ENCODE measurements around the gene NOL3. TPM values are rescaled to one million over a fixed set of nuclear protein-coding genes. Genes with fewer than 3 reads are reported as not detected.

The NOL3 gene
- total and polyA plus RNA-seq, 9 of the 15 experiments (the other 6 are each of a cell fraction or from before 2014, with no cell fraction given) = 0.45 to 14.0 (median 5.4) TPM

DNA sequence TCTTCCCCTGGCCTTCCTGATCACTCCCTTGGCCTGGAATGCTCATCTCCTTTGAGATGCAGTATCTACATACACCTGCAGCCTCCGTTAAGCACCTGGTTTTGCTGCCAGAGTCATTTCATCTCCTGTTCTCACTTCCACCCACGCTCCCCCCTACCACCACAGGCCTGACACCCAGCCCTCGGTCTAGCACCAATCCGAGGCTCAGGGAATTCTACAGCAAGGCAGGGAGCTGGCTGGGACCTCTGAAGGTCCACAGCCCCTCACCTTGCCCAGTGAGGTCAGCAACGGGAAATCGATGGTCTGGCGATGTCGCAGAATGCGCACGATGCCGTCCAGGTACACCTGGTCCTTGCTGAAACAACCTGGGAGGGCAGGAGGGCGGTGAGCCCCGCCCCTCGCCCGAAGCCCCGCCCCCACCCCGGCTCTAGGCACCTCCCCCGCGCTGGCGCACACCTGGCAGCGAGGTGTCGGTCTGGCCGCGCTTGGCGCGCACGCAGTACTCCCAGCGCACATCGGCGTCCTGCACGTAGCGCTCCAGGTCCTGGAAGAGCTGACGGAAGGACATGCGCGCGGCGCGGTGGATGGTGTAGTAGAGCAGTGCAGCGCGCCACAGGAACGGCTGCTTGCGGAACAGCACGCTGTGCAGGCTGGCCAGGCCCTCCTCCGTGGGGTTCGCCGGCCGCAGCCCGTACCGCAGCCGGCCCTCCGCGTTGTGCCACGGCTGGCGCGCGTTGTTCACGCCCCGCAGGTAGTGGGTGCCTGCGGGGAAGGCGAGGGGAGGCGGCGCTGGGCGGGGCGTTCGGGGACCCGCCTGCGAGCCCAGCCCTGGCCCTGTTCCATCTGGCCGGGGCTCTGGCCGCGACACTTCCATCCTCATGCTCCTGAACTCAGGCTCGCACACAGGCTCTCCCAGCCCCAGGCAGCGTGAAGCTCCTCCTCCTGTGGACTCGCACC, 7.7 kb downstream of the NOL3 start (continued):
- TF ChIP-seq, protein P1, sequence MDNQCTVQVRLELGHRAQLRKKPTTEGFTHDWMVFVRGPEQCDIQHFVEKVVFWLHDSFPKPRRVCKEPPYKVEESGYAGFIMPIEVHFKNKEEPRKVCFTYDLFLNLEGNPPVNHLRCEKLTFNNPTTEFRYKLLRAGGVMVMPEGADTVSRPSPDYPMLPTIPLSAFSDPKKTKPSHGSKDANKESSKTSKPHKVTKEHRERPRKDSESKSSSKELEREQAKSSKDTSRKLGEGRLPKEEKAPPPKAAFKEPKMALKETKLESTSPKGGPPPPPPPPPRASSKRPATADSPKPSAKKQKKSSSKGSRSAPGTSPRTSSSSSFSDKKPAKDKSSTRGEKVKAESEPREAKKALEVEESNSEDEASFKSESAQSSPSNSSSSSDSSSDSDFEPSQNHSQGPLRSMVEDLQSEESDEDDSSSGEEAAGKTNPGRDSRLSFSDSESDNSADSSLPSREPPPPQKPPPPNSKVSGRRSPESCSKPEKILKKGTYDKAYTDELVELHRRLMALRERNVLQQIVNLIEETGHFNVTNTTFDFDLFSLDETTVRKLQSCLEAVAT (IDR thresholded peaks at IDR 0.05) = no peak
- TF ChIP-seq, protein P2, sequence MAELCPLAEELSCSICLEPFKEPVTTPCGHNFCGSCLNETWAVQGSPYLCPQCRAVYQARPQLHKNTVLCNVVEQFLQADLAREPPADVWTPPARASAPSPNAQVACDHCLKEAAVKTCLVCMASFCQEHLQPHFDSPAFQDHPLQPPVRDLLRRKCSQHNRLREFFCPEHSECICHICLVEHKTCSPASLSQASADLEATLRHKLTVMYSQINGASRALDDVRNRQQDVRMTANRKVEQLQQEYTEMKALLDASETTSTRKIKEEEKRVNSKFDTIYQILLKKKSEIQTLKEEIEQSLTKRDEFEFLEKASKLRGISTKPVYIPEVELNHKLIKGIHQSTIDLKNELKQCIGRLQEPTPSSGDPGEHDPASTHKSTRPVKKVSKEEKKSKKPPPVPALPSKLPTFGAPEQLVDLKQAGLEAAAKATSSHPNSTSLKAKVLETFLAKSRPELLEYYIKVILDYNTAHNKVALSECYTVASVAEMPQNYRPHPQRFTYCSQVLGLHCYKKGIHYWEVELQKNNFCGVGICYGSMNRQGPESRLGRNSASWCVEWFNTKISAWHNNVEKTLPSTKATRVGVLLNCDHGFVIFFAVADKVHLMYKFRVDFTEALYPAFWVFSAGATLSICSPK (IDR thresholded peaks at IDR 0.05; ENCODE audit: borderline replicate concordance) = no peak
- no peak for TF ChIP-seq SMARCE1 (IDR thresholded peaks at IDR 0.05)
- TF ChIP-seq, protein P3, sequence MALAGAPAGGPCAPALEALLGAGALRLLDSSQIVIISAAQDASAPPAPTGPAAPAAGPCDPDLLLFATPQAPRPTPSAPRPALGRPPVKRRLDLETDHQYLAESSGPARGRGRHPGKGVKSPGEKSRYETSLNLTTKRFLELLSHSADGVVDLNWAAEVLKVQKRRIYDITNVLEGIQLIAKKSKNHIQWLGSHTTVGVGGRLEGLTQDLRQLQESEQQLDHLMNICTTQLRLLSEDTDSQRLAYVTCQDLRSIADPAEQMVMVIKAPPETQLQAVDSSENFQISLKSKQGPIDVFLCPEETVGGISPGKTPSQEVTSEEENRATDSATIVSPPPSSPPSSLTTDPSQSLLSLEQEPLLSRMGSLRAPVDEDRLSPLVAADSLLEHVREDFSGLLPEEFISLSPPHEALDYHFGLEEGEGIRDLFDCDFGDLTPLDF (CRISPR knock-in tag; IDR thresholded peaks at IDR 0.05) = no peak
- no peak for TF ChIP-seq STAT5A (IDR thresholded peaks at IDR 0.05; ENCODE audit: borderline replicate concordance, low read length)
- TF ChIP-seq NFYB (IDR thresholded peaks at IDR 0.05; ENCODE audit: extremely low read depth, insufficient read length) = no peak
- peak; percentile 16; the same call in 1 of the 2 replicates for TF ChIP-seq HNRNPL (IDR thresholded peaks at IDR 0.05; ENCODE audit: low read depth, low read length)
- TF ChIP-seq, protein P4, sequence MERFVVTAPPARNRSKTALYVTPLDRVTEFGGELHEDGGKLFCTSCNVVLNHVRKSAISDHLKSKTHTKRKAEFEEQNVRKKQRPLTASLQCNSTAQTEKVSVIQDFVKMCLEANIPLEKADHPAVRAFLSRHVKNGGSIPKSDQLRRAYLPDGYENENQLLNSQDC (CRISPR knock-in tag; IDR thresholded peaks at IDR 0.05) = no peak
- TF ChIP-seq, protein P5, sequence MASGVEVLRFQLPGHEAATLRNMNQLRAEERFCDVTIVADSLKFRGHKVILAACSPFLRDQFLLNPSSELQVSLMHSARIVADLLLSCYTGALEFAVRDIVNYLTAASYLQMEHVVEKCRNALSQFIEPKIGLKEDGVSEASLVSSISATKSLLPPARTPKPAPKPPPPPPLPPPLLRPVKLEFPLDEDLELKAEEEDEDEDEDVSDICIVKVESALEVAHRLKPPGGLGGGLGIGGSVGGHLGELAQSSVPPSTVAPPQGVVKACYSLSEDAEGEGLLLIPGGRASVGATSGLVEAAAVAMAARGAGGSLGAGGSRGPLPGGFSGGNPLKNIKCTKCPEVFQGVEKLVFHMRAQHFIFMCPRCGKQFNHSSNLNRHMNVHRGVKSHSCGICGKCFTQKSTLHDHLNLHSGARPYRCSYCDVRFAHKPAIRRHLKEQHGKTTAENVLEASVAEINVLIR (CRISPR knock-in tag; IDR thresholded peaks at IDR 0.05) = no peak
- no peak for TF ChIP-seq RBM15 (IDR thresholded peaks at IDR 0.05; ENCODE audit: insufficient read depth, low read length)
- no peak for TF ChIP-seq CEBPB (tag; IDR thresholded peaks at IDR 0.05)
